ENCODE results near the gene ITGB3BP.

The ITGB3BP gene

GRCh38 chr1:63522891-63523728, at the start of gene ITGB3BP, which contains the start of gene EFCAB7 (continued):
- TF ChIP-seq PRDM10 (tag by site-specific recombination; IDR thresholded peaks at IDR 0.05) = peak; percentile 98
- TF ChIP-seq ZNF23 (tag by site-specific recombination; IDR thresholded peaks at IDR 0.05; ENCODE audit: borderline replicate concordance) = peak; percentile 78; the same call in 1 of the 2 replicates
- no peak for TF ChIP-seq ZNF112 (tag by site-specific recombination; IDR thresholded peaks at IDR 0.05)
- TF ChIP-seq ZNF529 (tag by site-specific recombination; IDR thresholded peaks at IDR 0.05; ENCODE audit: insufficient replicate concordance) = peak; percentile 55
- no peak for TF ChIP-seq ZNF140 (tag by site-specific recombination; IDR thresholded peaks at IDR 0.05)
- peak; percentile 92 for TF ChIP-seq OVOL3 (tag by site-specific recombination; IDR thresholded peaks at IDR 0.05)
- peak; percentile 99 for TF ChIP-seq ZXDB (tag by site-specific recombination; IDR thresholded peaks at IDR 0.05)
- peak; percentile 78 for TF ChIP-seq ZNF558 (tag by site-specific recombination; IDR thresholded peaks at IDR 0.05)
- TF ChIP-seq ZNF785 (tag by site-specific recombination; IDR thresholded peaks at IDR 0.05) = peak; percentile 96
- no peak for TF ChIP-seq ZNF248 (tag by site-specific recombination; IDR thresholded peaks at IDR 0.05)
- TF ChIP-seq RBAK (tag by site-specific recombination; IDR thresholded peaks at IDR 0.05) = peak; percentile 70
- peak; percentile 83 for TF ChIP-seq EGR2 (tag by site-specific recombination; IDR thresholded peaks at IDR 0.05; ENCODE audit: low read depth)
- peak; percentile 99 for TF ChIP-seq SP7 (tag by site-specific recombination; IDR thresholded peaks at IDR 0.05)
- TF ChIP-seq TRIM28 (IDR thresholded peaks at IDR 0.05; ENCODE audit: borderline replicate concordance, low read length) = peak; percentile 100
- TF ChIP-seq ZBTB20 (tag by site-specific recombination; IDR thresholded peaks at IDR 0.05) = peak; percentile 80
- TF ChIP-seq ZNF354C (tag by site-specific recombination; IDR thresholded peaks at IDR 0.05; ENCODE audit: borderline replicate concordance, low read depth) = 0 out of 2 replicates have a peak, but pooled peaks have one; percentile 57
- TF ChIP-seq KLF10 (tag by site-specific recombination; IDR thresholded peaks at IDR 0.05) = peak; percentile 67; the same call in 1 of the 2 replicates
- no peak for TF ChIP-seq ZNF426 (tag by site-specific recombination; IDR thresholded peaks at IDR 0.05)
- peak; percentile 88 for TF ChIP-seq ZBTB21 (tag by site-specific recombination; IDR thresholded peaks at IDR 0.05)
- TF ChIP-seq ZNF223 (tag by site-specific recombination; IDR thresholded peaks at IDR 0.05) = no peak
- TF ChIP-seq ZSCAN5A (tag by site-specific recombination; IDR thresholded peaks at IDR 0.05) = peak; percentile 100
- TF ChIP-seq PBX3 (CRISPR knock-in tag; IDR thresholded peaks at IDR 0.05) = no peak
- no peak for TF ChIP-seq MEIS1 (CRISPR knock-in tag; IDR thresholded peaks at IDR 0.05; ENCODE audit: borderline replicate concordance)
- TF ChIP-seq OSR2 (tag by site-specific recombination; IDR thresholded peaks at IDR 0.05) = peak; percentile 77
- TF ChIP-seq ZSCAN16 (tag by site-specific recombination; IDR thresholded peaks at IDR 0.05) = peak; percentile 91
- peak; percentile 83 for TF ChIP-seq ZSCAN4 (tag by site-specific recombination; IDR thresholded peaks at IDR 0.05)
- TF ChIP-seq GLI2 (tag by site-specific recombination; IDR thresholded peaks at IDR 0.05; ENCODE audit: borderline replicate concordance, low read depth) = peak; percentile 48; the same call in 1 of the 2 replicates
- TF ChIP-seq ZFP37 (tag by site-specific recombination; IDR thresholded peaks at IDR 0.05) = peak; percentile 100
- TF ChIP-seq ZNF626 (tag by site-specific recombination; IDR thresholded peaks at IDR 0.05) = peak; percentile 92; the same call in 1 of the 2 replicates
- no peak for TF ChIP-seq ZNF555 (tag by site-specific recombination; conservative IDR thresholded peaks at IDR 0.05)
- TF ChIP-seq ZNF350 (tag by site-specific recombination; IDR thresholded peaks at IDR 0.05) = no peak
- peak; percentile 99 for TF ChIP-seq ZNF24 (tag by site-specific recombination; IDR thresholded peaks at IDR 0.05)
- TF ChIP-seq MYNN (tag by site-specific recombination; IDR thresholded peaks at IDR 0.05; ENCODE audit: borderline replicate concordance) = peak; percentile 90
- peak; percentile 63 for TF ChIP-seq IKZF3 (tag by site-specific recombination; IDR thresholded peaks at IDR 0.05)

Data from HEK293 (cell line).